NCI-H1105 (cell line): Measurements from ENCODE around the gene TIMM17A.

Experiments used
- DNase-seq: peaks from one replicate; lab custom pipeline; 2025; lab: John Stamatoyannopoulos, UW

Gene TIMM17A

GRCh38 chr1:201955009-201955728, at the start of gene TIMM17A:
TIMM17A (plus strand) TSS chr1:201955503; CDS start chr1:201955527, 24 bp downstream.
- DNase-seq, result peak; percentile 96

GRCh38 chr1:201906336-201906735, 49.0 kb upstream of the TIMM17A start:
- no peak for DNase-seq

GRCh38 chr1:201907621-201908020, 47.7 kb upstream of the TIMM17A start:
- no peak for DNase-seq

- no peak for DNase-seq
Measured at GRCh38 chr1:201911826-201912571, 43.3 kb upstream of the TIMM17A start.

GRCh38 chr1:201912832-201913231, 42.5 kb upstream of the TIMM17A start:
- DNase-seq, result no peak

- DNase-seq, result no peak
Measured at GRCh38 chr1:201914456-201915235, 40.7 kb upstream of the TIMM17A start.

- DNase-seq, result peak; percentile 50
Measured at GRCh38 chr1:201916649-201917249, 38.6 kb upstream of the TIMM17A start.

- no peak for DNase-seq
Measured at GRCh38 chr1:201917362-201918033, 37.8 kb upstream of the TIMM17A start.

GRCh38 chr1:201918343-201918742, 37.0 kb upstream of the TIMM17A start:
- DNase-seq, result no peak

- no peak for DNase-seq
Measured at GRCh38 chr1:201921952-201922558, 33.2 kb upstream of the TIMM17A start.

- DNase-seq, result no peak
Measured at GRCh38 chr1:201925301-201925567, 30.1 kb upstream of the TIMM17A start.

- no peak for DNase-seq
Measured at GRCh38 chr1:201925981-201926645, 29.2 kb upstream of the TIMM17A start.

GRCh38 chr1:201928266-201928665, 27.0 kb upstream of the TIMM17A start:
- no peak for DNase-seq

- no peak for DNase-seq
Measured at GRCh38 chr1:201930137-201930536, 25.2 kb upstream of the TIMM17A start.

- no peak for DNase-seq
Measured at GRCh38 chr1:201930803-201931202, 24.5 kb upstream of the TIMM17A start.

GRCh38 chr1:201933840-201934430, 21.4 kb upstream of the TIMM17A start:
- no peak for DNase-seq

GRCh38 chr1:201937624-201938213, 17.6 kb upstream of the TIMM17A start:
- DNase-seq, result no peak

- no peak for DNase-seq
Measured at GRCh38 chr1:201938440-201939035, 16.8 kb upstream of the TIMM17A start.

- no peak for DNase-seq
Measured at GRCh38 chr1:201939148-201939547, 16.2 kb upstream of the TIMM17A start.

- no peak for DNase-seq
Measured at GRCh38 chr1:201939574-201939973, 15.7 kb upstream of the TIMM17A start.
